ENCODE data around the gene TCF21. TPM values are rescaled to one million over a fixed set of nuclear protein-coding genes. Genes with fewer than 3 reads are reported as not detected.

The TCF21 gene
- total and polyA plus RNA-seq, 9 donors: 23.2 to 50.9 (median 39.3) TPM

GRCh38 chr6:133891149-133891926 lies 2.4 kb downstream of the TCF21 start:
- Histone ChIP-seq H3K27me3 (no peaks in the 10 kb centered on the region), H3K4me3 (peak overlapping the region; percentile 63), H3K4me1 (ENCODE audit: insufficient read depth) (peaks cover 9% of the 10 kb centered on the region), H3K36me3 (no peaks in the 10 kb centered on the region), H3K9me3 (no peaks in the 10 kb centered on the region), H3K27ac (peak overlapping the region; percentile 90 to 96)
- no peak for TF ChIP-seq CTCF (IDR thresholded peaks at IDR 0.05)
- TF ChIP-seq POLR2A (IDR thresholded peaks at IDR 0.05): peak; percentile 15
- no peak for TF ChIP-seq EP300 (IDR thresholded peaks at IDR 0.05)
- intact Hi-C loops (cut with DNase I): loop anchor here in 1 of 4 donors (10.0 kb wide), 2 partner anchors 57 to 1077 kb away; partner anchors contain the start of gene RPS12
- DNase-seq: peak; percentile 70 to 80 (median 76)
- 0 to 1% (median 0%) methylated on average over 45 of the region's 45 CpGs for WGBS, 3 donors

GRCh38 chr6:133891927-133892812 lies 3.3 kb downstream of the TCF21 start:
- 5 to 11% (median 6%) methylated on average over 12 of the region's 12 CpGs for WGBS, 3 donors
- TF ChIP-seq CTCF (IDR thresholded peaks at IDR 0.05): no peak
- TF ChIP-seq EP300 (IDR thresholded peaks at IDR 0.05): no peak
- TF ChIP-seq POLR2A (IDR thresholded peaks at IDR 0.05): no peak
- H3K27me3 ChIP-seq: no peaks in the 10 kb centered on the region
- no peaks in the 10 kb centered on the region for H3K9me3 ChIP-seq
- no peaks in the 10 kb centered on the region for H3K36me3 ChIP-seq
- intact Hi-C loops (cut with DNase I): loop anchor here in 1 of 4 donors (10.0 kb wide), 2 partner anchors 57 to 1077 kb away; partner anchors contain the start of gene RPS12
- peak overlapping the region; percentile 90 to 96 for H3K27ac ChIP-seq
- H3K4me1 ChIP-seq (ENCODE audit: insufficient read depth): peaks cover 9% of the 10 kb centered on the region
- no peak for DNase-seq
- H3K4me3 ChIP-seq: peak overlapping the region; percentile 63

GRCh38 chr6:133892813-133893691 lies 4.1 kb downstream of the TCF21 start:
- 5 to 17% (median 6%) methylated on average over 41 of the region's 41 CpGs for WGBS, 3 donors
- intact Hi-C loops (cut with DNase I): loop anchor here in 1 of 4 donors (10.0 kb wide), 2 partner anchors 58 to 1078 kb away; partner anchors contain the start of gene RPS12
- peak overlapping the region; percentile 83 to 96 for H3K27ac ChIP-seq
- H3K4me1 ChIP-seq (ENCODE audit: insufficient read depth): peaks cover 8% of the 10 kb centered on the region
- no peaks in the 10 kb centered on the region for H3K27me3 ChIP-seq
- peak; percentile 52 to 59 (median 58) for DNase-seq
- H3K9me3 ChIP-seq: no peaks in the 10 kb centered on the region
- no peak for TF ChIP-seq EP300 (IDR thresholded peaks at IDR 0.05)
- no peak for TF ChIP-seq CTCF (IDR thresholded peaks at IDR 0.05)
- TF ChIP-seq POLR2A (IDR thresholded peaks at IDR 0.05): no peak
- peak overlapping the region; percentile 63 for H3K4me3 ChIP-seq
- no peaks in the 10 kb centered on the region for H3K36me3 ChIP-seq
